Sigmoid colon (tissue), 7 donors: ENCODE data around the gene SLC13A3. TPM values are rescaled to one million over a fixed set of nuclear protein-coding genes. Genes with fewer than 3 reads are reported as not detected.

ENCODE experiments used
- DNase-seq: peaks from one replicate; pipeline ENCODE4 v3.0.0-alpha.2; 2019
- H3K27ac ChIP-seq, 4 donors: fragments of 200-600 bp; sonication (generic); one replicate each; pipeline ENCODE4 v1.5.1; 2016 to 2019; ENCODE audit warnings: mild to moderate bottlenecking in 1 of 4
- H3K27me3 ChIP-seq, 3 donors: fragments of 200-600 bp; sonication (generic); one replicate each; pipeline ENCODE4 v1.5.1; 2019; ENCODE audit warnings: mild to moderate bottlenecking in 1 of 3
- H3K36me3 ChIP-seq, 4 donors: fragments of 200-600 bp; sonication (generic); one replicate each; pipeline ENCODE4 v1.5.1; 2016 to 2019
- H3K4me1 ChIP-seq, 4 donors: fragments of 200-600 bp; sonication (generic); one replicate each; pipeline ENCODE4 v1.5.1; 2017 to 2019
- H3K4me3 ChIP-seq, 4 donors: fragments of 200-600 bp; sonication (generic); one replicate each; pipeline ENCODE4 v1.5.1; 2017 to 2019; ENCODE audit warnings: mild to moderate bottlenecking in 2 of 4, moderate library complexity in 1 of 4
- H3K9me3 ChIP-seq, 4 donors: fragments of 200-600 bp in 3 of 4; sonication (generic) in 3 of 4; one replicate each; pipeline versions ENCODE4 v1.5.1 to v1.6.1; 2013 to 2019
- EP300 ChIP-seq, 4 donors: sonication (generic); formaldehyde crosslinking; IDR thresholded peaks; one replicate each; pipeline ENCODE4 v1.6.1; 2017; ENCODE audit warnings: antibody characterized with exemption in 4 of 4
- POLR2A ChIP-seq, 2 donors: fragments of 450-650 bp; IDR thresholded peaks; one replicate each; pipeline ENCODE4 v1.6.1; 2016; ENCODE audit warnings: antibody characterized with exemption in 2 of 2, mild to moderate bottlenecking in 2 of 2, moderate library complexity in 2 of 2
- POLR2AphosphoS5 ChIP-seq, 4 donors: sonication (generic); formaldehyde crosslinking; IDR thresholded peaks; one replicate each; pipeline ENCODE4 v1.6.1; 2017; ENCODE audit warnings: antibody characterized with exemption in 4 of 4
- WGBS, 2 donors: extraction: QIAGEN DNeasy Blood & Tissue Kit; methylation state at CpG; one replicate each; pipeline ENCODE4 v1.1.7; 2013; 5-methylcytosine and 5-hydroxymethylcytosine counted together
- intact Hi-C: fragments of 100-400 bp; cut with DNase I; formaldehyde crosslinking; loops from one replicate; pipeline ENCODE4 v1.15.1; 2023
- polyA plus RNA-seq, 3 donors: library from polyadenylated mRNA; stranded (reverse); fragments of 200-250 nt; gene quantifications; one replicate each; pipeline ENCODE4 v1.2.3, GENCODE V29; 2013
- total RNA-seq, 4 donors: library from RNA; depleted of rRNA; stranded (reverse); fragments of >200 nt; gene quantifications; one replicate each; pipeline ENCODE4 v1.1.0, GENCODE V29; 2016
- TF ChIP-seq, protein P1 (sequence below), 4 experiments: fragments of 450-650 bp in 3 of 4; fragments of 200-600 bp in 1 of 4; IDR thresholded peaks; one replicate each; pipeline ENCODE4 v1.5.1; 2016 to 2019; ENCODE audit warnings: antibody characterized with exemption in 4 of 4, mild to moderate bottlenecking in 3 of 4, moderate library complexity in 2 of 4
- donor health status: healthy with polysubstance abuse.
- donor health status: Bipolar disorder and iron deficiency.
- donor health status: healthy.

Gene SLC13A3
- total and polyA plus RNA-seq, 7 donors = 0.48 to 4.2 (median 1.1) TPM; not detected in 2

DNA sequence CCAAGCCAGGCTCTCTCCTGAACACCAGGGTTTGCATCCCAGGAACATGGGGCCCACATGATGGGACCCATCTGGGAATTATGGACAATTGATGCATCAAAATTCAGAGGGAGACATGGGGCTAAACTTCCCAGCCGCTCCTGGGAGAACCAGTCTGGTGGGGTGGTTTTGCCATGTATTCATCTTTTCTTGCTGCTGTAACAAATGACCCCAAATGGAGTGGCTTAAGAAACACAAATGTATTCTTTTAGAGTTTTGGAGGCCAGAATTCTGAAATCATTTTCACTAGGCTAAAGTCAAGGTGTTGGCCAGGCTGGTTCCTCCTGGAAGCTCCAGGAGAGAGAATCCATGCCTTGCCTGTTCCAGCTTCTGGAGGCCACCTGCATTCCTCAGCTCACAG, 6.5 kb downstream of the SLC13A3 start:
- no peak overlapping the region for H3K27ac ChIP-seq
- no peaks in the 10 kb centered on the region for H3K9me3 ChIP-seq
- H3K4me1 ChIP-seq = peaks cover 0 to 5% (median 0%) of the 10 kb centered on the region in 4 donors
- TF ChIP-seq, protein P1, sequence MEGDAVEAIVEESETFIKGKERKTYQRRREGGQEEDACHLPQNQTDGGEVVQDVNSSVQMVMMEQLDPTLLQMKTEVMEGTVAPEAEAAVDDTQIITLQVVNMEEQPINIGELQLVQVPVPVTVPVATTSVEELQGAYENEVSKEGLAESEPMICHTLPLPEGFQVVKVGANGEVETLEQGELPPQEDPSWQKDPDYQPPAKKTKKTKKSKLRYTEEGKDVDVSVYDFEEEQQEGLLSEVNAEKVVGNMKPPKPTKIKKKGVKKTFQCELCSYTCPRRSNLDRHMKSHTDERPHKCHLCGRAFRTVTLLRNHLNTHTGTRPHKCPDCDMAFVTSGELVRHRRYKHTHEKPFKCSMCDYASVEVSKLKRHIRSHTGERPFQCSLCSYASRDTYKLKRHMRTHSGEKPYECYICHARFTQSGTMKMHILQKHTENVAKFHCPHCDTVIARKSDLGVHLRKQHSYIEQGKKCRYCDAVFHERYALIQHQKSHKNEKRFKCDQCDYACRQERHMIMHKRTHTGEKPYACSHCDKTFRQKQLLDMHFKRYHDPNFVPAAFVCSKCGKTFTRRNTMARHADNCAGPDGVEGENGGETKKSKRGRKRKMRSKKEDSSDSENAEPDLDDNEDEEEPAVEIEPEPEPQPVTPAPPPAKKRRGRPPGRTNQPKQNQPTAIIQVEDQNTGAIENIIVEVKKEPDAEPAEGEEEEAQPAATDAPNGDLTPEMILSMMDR (IDR thresholded peaks at IDR 0.05) = no peak
- TF ChIP-seq POLR2A (IDR thresholded peaks at IDR 0.05) (no peak), POLR2AphosphoS5 (IDR thresholded peaks at IDR 0.05) (no peak), EP300 (IDR thresholded peaks at IDR 0.05) (no peak)
- no peak overlapping the region for H3K4me3 ChIP-seq
- WGBS, 2 donors = 73 to 94% methylated on average over 1 of the region's 1 CpG
- DNase-seq = no peak
- no peaks in the 10 kb centered on the region for H3K36me3 ChIP-seq
- no peaks in the 10 kb centered on the region for H3K27me3 ChIP-seq
- intact Hi-C loops = no loop called here

DNA sequence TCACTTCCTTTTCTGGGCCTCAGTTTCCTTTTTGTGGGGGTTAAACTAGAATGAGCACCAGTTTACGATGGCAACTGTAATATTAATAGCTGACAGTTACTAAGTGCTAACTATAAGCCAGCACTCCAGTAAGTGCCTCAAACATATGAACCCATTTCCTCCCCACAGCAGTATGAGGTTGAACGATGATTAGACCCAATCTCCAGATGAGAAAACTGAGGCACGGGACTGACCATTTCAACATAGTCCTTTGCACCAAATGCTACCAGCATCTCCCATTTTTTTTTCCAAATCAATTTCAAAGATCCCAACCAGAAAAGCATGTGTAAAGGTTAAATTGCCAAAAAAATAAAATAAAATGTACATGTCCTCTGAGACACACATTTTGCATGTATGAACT, 7.1 kb downstream of the SLC13A3 start:
- H3K27ac ChIP-seq = no peak overlapping the region
- no peak for DNase-seq
- TF ChIP-seq, protein P1 (IDR thresholded peaks at IDR 0.05) = no peak
- TF ChIP-seq EP300 (IDR thresholded peaks at IDR 0.05) (no peak), POLR2A (IDR thresholded peaks at IDR 0.05) (no peak), POLR2AphosphoS5 (IDR thresholded peaks at IDR 0.05) (no peak)
- H3K4me1 ChIP-seq = peaks cover 0 to 5% (median 0%) of the 10 kb centered on the region in 4 donors
- H3K4me3 ChIP-seq = no peak overlapping the region
- H3K36me3 ChIP-seq = no peaks in the 10 kb centered on the region
- H3K9me3 ChIP-seq = no peaks in the 10 kb centered on the region
- H3K27me3 ChIP-seq = no peaks in the 10 kb centered on the region
- intact Hi-C loops = no loop called here
- 95 to 96% methylated on average over 3 of the region's 3 CpGs for WGBS, 2 donors

DNA sequence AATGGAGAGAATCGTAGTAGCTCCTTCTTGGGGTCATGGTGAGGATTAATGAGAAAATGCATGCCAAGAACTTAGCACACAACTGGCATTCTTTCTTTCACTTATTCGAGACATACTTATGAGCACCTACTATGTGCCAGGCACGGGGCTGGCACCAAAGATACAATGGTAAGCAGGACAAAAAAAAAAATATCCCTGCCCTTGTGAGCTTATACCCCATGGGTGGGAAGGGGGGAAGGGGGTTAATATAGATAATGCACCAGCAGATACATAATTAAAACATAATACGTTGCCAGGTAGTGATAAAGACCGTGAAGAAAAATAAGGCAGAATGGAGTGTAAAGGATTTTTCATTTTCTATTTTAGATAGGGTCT, 8.3 kb downstream of the SLC13A3 start:
- 64 to 66% methylated on average over 5 of the region's 5 CpGs for WGBS, 2 donors
- no peak for DNase-seq
- Histone ChIP-seq H3K27me3 (no peaks in the 10 kb centered on the region), H3K36me3 (no peaks in the 10 kb centered on the region), H3K4me1 (peaks cover 0 to 5% (median 0%) of the 10 kb centered on the region in 4 donors), H3K9me3 (no peaks in the 10 kb centered on the region), H3K4me3 (no peak overlapping the region), H3K27ac (no peak overlapping the region)
- TF ChIP-seq POLR2A (IDR thresholded peaks at IDR 0.05) = no peak
- TF ChIP-seq POLR2AphosphoS5 (IDR thresholded peaks at IDR 0.05) = no peak
- TF ChIP-seq, protein P1 (IDR thresholded peaks at IDR 0.05) = no peak
- no peak for TF ChIP-seq EP300 (IDR thresholded peaks at IDR 0.05)
- intact Hi-C loops = no loop called here

DNA sequence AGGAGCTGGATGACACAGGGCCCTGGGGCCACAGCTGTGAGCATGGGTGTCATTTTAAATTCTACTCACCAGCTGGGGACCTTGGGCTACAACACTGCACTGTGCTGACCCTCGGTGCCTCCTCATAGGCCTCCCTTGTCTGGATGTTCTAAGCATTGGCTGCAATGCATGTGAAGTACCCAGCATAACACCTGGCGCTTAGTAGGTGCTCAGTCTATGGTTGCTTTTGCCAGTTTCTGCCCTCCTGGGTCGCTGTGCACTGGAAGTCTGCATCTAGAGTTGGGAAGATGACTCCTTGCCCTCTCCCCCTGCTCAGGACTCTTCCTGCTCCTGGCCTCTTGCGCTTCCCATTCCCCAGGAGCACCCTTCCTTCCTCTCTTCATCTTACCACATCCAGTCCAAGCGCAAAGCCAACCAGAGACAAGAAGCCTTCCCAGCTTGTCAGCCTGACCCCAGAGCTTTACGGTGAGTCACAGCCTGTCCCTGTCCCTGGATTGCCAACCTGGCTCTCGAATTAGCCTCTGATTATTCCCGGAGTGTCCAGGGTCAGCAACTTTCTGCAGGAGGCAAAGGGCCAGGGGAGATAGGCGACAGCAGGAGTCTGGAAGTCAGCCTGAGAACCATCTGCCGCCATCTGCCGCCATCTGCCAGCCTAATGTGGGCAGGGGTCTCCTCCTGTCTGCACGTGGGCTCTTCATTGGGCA, 8.8 kb downstream of the SLC13A3 start:
- no peaks in the 10 kb centered on the region for H3K36me3 ChIP-seq
- H3K4me1 ChIP-seq = peaks cover 0 to 5% (median 0%) of the 10 kb centered on the region in 4 donors
- intact Hi-C loops = no loop called here
- WGBS, 2 donors = 75 to 87% methylated on average over 12 of the region's 12 CpGs
- no peak overlapping the region for H3K4me3 ChIP-seq
- TF ChIP-seq POLR2A (IDR thresholded peaks at IDR 0.05) = no peak
- TF ChIP-seq EP300 (IDR thresholded peaks at IDR 0.05) = no peak
- TF ChIP-seq POLR2AphosphoS5 (IDR thresholded peaks at IDR 0.05) = no peak
- TF ChIP-seq, protein P1 (IDR thresholded peaks at IDR 0.05) = no peak
- no peak overlapping the region for H3K27ac ChIP-seq
- no peak for DNase-seq
- H3K9me3 ChIP-seq = no peaks in the 10 kb centered on the region
- H3K27me3 ChIP-seq = no peaks in the 10 kb centered on the region

DNA sequence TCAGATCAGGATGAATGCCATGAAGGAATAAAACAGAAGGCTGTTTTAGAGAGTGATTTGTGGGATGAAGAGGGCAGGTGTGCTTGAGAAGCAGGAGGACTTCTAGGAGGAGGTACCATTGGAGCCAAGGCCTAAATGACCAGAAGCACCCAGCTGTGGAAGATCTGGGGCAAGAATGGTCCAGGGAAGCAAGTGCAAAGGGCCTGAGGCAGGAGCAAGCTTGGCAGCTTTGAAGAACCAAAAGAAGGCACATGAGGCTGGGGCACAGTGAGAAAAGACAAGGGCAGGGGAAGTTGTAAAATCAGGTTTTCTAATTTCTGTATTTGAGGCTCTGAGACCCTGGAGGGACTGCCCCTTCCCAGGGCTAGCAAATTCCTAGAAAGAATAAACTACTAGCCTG, 9.8 kb downstream of the SLC13A3 start:
- H3K27ac ChIP-seq = no peak overlapping the region
- no peak for TF ChIP-seq POLR2AphosphoS5 (IDR thresholded peaks at IDR 0.05)
- TF ChIP-seq POLR2A (IDR thresholded peaks at IDR 0.05) = no peak
- TF ChIP-seq EP300 (IDR thresholded peaks at IDR 0.05) = no peak
- TF ChIP-seq, protein P1 (IDR thresholded peaks at IDR 0.05) = no peak
- H3K9me3 ChIP-seq = no peaks in the 10 kb centered on the region
- intact Hi-C loops = no loop called here
- no peaks in the 10 kb centered on the region for H3K27me3 ChIP-seq
- no peak for DNase-seq
- H3K36me3 ChIP-seq = no peaks in the 10 kb centered on the region
- H3K4me1 ChIP-seq = no peaks in the 10 kb centered on the region
- H3K4me3 ChIP-seq = no peak overlapping the region
